Stimulated activated CD4-positive, alpha-beta T cell treated with anti-CD3 and anti-CD28 coated beads, TNF-alpha, amount 100 ng/mL, for 4 hours (primary cell): ENCODE data around the gene SRGAP3.

Source experiments
- DNase-seq, 3 experiments: peaks; one replicate each; pipeline ENCODE4 v3.0.0-alpha.2; 2020; ENCODE audit warnings: low read depth in 3 of 3

SRGAP3 gene

DNA sequence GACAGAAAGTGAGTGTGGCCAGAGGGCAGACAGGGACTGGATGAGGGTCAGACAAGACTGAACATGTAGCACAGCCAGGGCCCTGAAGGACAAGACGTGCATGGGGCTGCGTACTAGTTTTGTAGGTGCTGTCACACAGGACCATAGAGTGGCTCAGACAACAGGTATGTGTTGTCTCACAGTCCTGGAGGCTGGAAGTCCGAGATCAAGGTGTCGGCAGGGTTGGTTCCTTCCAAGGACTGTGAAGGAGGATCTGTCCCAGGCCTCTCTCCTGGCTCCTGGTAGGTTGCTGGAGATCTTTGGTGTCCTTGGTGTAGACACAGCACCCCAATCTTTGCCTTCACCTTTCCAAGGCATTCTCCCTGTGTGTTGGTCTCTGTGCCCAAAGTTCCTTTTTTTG lies 136.4 kb downstream of the SRGAP3 start:
- no peak for DNase-seq

GRCh38 chr3:9111866-9112265 lies 137.6 kb downstream of the SRGAP3 start:
- no peak for DNase-seq

- no peak for DNase-seq
These were observed 138.0 kb downstream of the SRGAP3 start for GRCh38 chr3:9111417-9111816.

DNA sequence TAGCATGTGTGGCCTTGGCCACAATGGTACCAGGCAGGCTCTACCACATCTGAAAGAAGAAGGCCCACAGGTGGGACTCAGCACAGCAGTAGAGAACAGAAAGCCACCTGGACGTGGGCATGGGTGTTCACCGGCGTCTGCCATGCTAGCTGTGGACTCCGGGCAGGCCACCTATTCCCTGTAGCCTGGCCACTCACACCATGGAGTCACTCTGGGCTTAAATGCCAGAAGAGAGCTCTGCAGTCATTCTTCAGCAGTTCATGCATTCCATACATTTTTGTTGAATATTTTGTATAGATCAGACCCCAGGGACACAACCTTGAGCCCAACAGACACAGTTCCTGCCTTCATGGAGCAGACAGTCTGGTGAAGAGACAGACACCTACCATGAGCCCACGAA lies 138.6 kb downstream of the SRGAP3 start:
- DNase-seq: no peak

GRCh38 chr3:9110316-9110715 lies 139.1 kb downstream of the SRGAP3 start:
- no peak for DNase-seq

DNA sequence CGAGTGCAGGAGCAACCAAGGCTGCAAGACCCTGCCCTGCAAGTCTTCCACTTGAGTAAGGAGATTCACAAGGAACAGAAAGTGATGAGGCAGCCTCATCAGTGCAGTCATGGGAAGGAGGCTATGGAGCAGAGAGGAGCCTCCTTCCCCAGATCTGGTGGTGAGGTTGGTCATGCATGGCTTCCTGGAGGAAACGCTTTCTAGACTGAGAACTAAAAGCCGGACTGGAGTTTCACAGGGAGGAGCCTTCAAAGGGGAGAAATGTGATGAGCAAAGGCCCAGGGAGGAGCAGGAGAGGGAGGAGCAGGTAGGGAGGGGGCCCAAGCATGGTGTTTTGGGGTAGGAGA lies 139.9 kb downstream of the SRGAP3 start:
- no peak for DNase-seq

- DNase-seq: no peak
These were observed 140.4 kb downstream of the SRGAP3 start for GRCh38 chr3:9108876-9109567.

GRCh38 chr3:9107738-9108137 lies 141.7 kb downstream of the SRGAP3 start:
- DNase-seq: no peak

- DNase-seq: no peak
These were observed 144.0 kb downstream of the SRGAP3 start for GRCh38 chr3:9105421-9105820.

- no peak for DNase-seq
These were observed 145.3 kb downstream of the SRGAP3 start for GRCh38 chr3:9104121-9104520.

- DNase-seq: no peak
These were observed 147.0 kb downstream of the SRGAP3 start for GRCh38 chr3:9102240-9102981.

DNA sequence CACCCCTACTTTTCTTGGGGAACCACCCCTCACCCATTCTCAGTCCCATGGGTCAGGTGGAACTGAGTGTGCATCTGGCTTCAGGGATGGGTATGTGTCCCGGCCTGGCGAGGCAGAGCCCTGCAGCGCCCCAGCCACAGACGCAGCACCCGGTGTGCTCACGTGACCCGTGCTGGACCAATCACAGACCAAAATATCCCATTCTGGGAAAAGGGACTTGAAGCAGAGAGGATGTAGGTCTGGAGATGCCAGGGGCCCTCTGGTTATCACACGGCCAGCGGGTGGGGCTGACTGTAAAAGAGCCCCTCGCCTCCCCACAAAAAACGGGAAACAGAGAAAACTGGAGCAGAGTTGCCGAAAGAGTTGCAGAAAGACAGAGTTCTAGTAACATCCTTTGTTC lies 148.2 kb downstream of the SRGAP3 start:
- no peak for DNase-seq

GRCh38 chr3:9100513-9100894 lies 148.9 kb downstream of the SRGAP3 start:
- DNase-seq: no peak

DNA sequence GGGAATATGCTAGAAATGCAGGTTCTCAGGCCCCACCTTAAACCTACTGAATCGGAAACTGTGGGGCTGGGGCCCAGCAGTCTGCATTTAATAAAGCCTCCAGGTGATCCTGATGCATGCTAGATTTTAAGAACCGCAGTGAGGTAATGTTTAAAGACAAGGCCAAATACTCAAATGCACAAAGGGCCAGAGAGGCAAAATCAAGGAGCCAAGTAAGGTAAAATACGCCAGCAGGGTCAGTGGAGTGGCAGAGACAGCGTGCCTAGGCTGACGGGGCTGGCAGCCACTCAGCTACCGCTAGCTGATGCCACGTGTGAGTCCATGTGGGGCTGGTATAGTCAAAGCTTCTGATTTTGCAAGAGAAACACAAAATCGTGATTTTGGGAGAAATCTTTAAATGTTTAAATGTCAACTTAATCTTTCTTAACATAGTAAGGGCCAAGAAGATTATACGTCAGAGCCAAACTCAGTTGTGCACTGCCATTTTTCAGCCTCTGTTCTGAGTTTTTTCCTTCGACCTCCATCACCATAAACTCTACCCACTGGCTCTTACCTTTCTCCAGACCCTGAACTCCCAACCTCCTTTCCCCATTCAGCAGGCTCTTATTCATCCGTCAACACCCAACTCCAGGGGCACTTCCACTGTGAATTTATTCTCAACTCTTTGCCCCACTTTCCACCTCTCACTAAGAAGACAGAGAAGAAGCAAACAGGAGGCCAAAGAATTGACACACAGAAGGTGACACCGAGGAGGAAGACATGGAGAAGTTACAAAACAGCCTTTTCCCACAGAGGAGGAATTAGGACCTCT lies 149.5 kb downstream of the SRGAP3 start:
- DNase-seq: no peak

DNA sequence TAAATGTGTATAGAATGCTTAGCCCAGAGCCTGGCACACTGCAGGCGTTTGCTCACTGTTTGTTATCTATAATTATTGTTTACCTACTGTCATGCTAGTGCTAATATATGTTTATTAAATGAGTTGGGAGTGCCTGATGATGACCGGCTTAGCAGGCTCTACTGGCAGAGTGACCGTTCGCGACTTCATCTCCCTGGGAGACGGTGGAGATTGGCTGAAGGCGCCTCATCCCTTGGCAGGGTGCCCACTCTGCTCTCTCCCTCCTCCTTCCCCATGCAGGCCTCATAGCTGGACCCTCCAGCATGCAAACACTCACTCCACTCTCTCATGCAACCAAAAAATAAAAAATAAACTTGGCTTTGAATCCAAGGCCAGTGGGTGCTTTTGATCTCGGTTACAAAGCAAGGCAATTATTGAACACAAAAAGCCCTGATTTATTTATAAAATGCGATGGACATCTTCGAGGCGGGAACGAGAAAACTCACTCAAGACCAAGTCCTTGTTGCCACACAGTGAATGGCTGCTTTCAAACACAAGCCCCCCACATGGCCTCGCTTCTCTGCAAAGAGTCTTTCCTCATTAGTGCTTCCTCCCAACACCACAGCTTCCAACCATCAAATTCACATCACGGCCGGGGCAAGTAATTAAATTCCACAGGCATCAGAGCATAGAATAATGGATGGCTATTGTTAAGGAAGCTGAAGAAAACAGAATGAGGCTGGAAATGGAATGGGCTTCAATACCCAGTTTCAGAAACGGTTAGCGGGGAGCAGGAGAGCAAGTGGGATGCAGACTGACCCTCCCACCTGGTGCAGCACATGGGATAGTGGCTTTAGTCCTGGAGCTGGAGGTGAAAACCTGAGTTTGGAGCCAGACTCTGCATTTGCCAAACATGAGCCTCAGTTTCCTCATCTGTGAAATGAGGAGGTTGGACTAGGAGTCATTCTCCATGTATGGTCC lies 150.4 kb downstream of the SRGAP3 start:
- no peak for DNase-seq

DNA sequence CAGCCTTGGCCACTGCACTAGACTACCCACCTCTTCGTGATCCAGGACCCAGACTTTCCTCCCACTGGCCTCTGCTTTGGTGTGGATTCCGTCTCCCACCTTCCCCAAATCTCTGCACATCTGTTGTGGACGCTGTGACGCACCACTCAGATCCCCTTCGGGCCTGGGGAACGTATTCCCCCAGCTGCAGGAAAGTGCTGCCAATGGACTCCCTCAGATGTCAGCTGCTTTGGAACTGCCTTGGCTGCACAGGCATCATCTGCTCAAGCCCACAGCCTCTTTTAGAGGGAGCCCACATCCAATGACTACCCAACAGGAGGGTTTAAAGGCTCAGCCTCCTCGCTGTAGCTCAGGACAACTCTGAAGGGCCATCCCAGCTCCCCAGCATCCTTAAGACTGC lies 152.0 kb downstream of the SRGAP3 start:
- DNase-seq: no peak

DNA sequence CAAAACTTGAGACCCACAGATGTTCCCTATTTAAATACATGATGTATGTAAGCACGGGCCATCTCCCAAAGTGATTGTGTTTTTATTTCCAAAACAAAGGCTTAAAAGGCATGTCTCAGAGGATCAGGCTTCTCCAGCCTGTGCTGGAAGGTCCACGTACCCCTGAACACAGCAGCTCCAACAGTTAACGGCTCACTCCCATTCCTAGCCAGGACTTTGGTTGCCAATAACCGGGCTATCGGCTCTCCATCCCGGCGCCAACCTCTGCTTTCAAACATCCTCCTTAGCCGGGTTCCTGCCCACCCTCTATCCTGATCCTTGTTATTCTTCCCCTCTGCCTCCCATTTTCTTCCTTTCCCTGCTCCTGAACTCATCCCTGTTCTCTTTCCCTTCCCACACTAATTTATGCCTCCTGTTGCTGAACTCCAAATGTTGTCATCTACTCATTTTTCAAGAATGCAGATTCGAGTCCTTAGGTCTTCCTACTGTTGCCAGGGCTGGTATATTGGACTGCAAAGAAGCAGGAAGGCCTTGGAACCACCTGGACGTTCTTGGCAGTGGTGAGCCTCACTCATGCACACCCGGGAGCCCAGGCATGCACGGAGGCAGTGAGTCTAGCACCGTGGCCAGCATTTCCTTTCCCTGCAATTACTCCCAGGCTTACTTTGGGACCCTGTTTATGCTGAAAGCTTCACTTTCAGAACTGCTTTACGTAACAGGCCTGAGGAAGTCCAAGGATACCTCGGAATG lies 157.8 kb downstream of the SRGAP3 start:
- DNase-seq: no peak

DNA sequence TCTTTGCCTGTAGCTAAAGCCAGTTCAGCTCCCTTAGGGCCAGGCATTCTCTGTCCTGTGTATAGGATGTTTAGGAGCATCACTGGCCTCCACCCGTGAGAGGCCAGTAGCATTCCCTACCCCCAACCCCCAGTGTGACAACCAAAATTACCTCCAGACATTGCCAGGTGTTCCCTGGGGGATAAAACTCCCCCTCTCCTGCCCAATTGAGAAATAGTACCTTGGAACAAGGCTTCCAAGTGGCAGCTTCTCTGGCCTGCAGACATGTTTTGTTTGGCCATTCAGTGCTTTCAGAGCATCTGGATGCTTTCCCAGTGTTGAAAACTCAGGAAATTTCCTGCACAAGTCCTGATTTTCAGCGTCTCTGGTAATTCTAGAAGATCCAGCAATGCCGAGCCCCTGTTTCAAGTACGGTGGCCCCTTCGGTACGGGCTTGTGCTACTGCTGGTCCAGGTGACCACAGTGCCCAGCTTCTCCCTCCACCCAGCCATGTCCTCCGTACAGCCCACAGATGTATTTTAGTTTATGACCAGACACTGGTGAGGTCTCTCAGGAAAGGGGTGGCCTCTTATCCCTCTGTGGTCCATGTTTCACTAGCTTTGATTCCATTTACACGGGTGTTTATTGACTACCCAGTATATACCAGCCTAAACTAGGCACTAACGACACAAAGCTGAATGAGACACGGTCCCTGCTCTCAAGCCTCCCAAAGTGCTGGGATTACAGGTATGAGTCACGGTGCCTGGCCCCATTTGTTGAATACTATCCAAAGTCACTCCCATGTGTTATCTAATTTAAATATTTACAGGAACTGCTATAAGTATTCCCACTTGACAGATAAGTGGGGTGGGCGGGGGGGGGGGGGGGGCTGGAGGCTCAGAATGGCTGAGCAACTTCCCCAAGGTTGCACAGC lies 160.7 kb downstream of the SRGAP3 start:
- DNase-seq: no peak

GRCh38 chr3:9087831-9088413 lies 161.5 kb downstream of the SRGAP3 start:
- no peak for DNase-seq
